ENCODE results near the gene ACTRT2.

ACTRT2 gene

DNA sequence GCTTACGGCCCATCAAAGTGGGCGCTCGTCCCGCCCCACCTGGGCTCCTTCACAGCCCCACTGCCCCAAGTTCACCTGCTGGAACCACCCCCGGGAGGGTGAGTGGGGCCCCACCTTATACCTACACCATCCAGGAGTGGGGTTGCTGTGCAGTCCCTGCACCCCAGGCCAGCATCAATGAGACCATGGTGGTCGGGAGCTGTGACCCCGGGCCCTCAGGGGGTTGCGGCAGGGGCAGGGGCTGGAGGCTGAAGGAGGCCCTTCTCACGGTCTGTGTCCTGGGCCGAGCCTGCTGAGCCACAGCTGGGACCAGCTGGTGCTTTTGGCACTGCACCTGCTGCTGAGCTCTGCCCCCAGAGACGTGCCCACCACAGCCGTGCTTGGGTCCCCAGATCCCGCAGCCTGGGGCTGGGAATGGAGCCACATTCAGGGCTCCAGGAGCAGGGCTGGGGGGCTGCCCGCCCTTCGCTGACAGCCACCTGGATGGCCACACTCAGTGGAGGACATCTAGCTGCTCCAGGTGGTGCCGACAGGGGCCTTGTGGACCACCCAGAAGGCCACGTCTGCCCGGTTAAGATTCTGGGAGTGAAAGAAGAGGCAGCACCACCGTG lies 17.4 kb downstream of the ACTRT2 start:
- no CpG with 5 or more reads among the region's 19 CpGs for WGBS (ENCODE audit: extremely low coverage, insufficient coverage, insufficient read length)
- H4K91ac ChIP-seq (ENCODE audit: low read depth, low read length) = no peak overlapping the region
- no peak overlapping the region for H2BK120ac ChIP-seq (ENCODE audit: insufficient read depth, low read length, poor library complexity)
- no peak overlapping the region for H3K27ac ChIP-seq (ENCODE audit: low read depth, low read length)
- H2AK5ac ChIP-seq (ENCODE audit: low read length) = no peak overlapping the region
- no peak overlapping the region for H3K9ac ChIP-seq (ENCODE audit: low read length)
- H3K18ac ChIP-seq (ENCODE audit: low read length) = no peak overlapping the region
- H2BK12ac ChIP-seq (ENCODE audit: low read length) = no peak overlapping the region
- no peak overlapping the region for H4K12ac ChIP-seq (ENCODE audit: low read depth, low read length)
- H3K79me1 ChIP-seq (ENCODE audit: low read length) = no peaks in the 10 kb centered on the region
- H3K4me3 ChIP-seq (ENCODE audit: low read depth, low read length) = no peak overlapping the region
- no peaks in the 10 kb centered on the region for H3K79me2 ChIP-seq (ENCODE audit: control insufficient read depth, insufficient read depth, low read length, poor library complexity)
- H4K8ac ChIP-seq (ENCODE audit: low read depth, low read length) = no peak overlapping the region
- H3K4ac ChIP-seq (ENCODE audit: low read depth, low read length) = no peak overlapping the region
- H3K36me3 ChIP-seq (ENCODE audit: control insufficient read depth in 1 of 2, insufficient read depth in 2 of 2, low read length in 2 of 2) = no peaks in the 10 kb centered on the region
- no peak overlapping the region for H3K23ac ChIP-seq (ENCODE audit: low read length)
- no peak overlapping the region for H3K14ac ChIP-seq (ENCODE audit: low read length)
- DNase-seq = no peak
- no peak overlapping the region for H2AFZ ChIP-seq (ENCODE audit: insufficient read depth, low read length, poor library complexity)
- no peaks in the 10 kb centered on the region for H3K4me1 ChIP-seq (ENCODE audit: control insufficient read depth in 1 of 2, insufficient read depth in 2 of 2, low read length in 2 of 2)
- no peak overlapping the region for H2BK5ac ChIP-seq (ENCODE audit: low read depth, low read length, poor library complexity)
- peaks cover 5% of the 10 kb centered on the region for H3K9me3 ChIP-seq (ENCODE audit: insufficient read depth, low read depth, low read length)
- H3K4me2 ChIP-seq (ENCODE audit: low read length) = no peak overlapping the region
- no peaks in the 10 kb centered on the region for H3K27me3 ChIP-seq (ENCODE audit: insufficient read depth, low read length)

DNA sequence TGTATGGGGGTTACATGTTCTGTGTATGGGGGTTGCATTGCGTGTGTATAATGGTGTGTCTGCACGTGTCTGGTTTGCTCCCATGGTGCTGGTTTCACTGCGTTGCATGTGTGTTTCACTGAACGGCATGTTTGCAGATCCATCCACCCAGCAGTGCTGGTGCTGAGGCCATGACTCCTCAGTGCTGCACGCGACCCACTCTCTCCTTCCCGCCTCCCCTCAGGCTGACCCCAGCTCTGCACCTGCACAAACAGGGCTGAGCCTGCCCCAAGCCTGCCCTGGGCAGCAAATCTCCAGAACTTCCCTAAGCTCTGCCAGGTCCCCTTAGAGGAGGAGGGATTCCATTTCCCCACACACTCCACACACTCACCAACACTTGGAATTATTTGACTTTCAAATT lies 18.7 kb downstream of the ACTRT2 start:
- Histone ChIP-seq H3K9ac (ENCODE audit: low read length) (no peak overlapping the region), H2BK120ac (ENCODE audit: insufficient read depth, low read length, poor library complexity) (no peak overlapping the region), H3K79me1 (ENCODE audit: low read length) (no peaks in the 10 kb centered on the region), H3K9me3 (ENCODE audit: insufficient read depth, low read depth, low read length) (peaks cover 5% of the 10 kb centered on the region), H2AK5ac (ENCODE audit: low read length) (no peak overlapping the region), H4K8ac (ENCODE audit: low read depth, low read length) (no peak overlapping the region), H4K12ac (ENCODE audit: low read depth, low read length) (no peak overlapping the region), H3K4me1 (ENCODE audit: control insufficient read depth in 1 of 2, insufficient read depth in 2 of 2, low read length in 2 of 2) (no peaks in the 10 kb centered on the region), H3K14ac (ENCODE audit: low read length) (no peak overlapping the region), H2BK5ac (ENCODE audit: low read depth, low read length, poor library complexity) (no peak overlapping the region), H2AFZ (ENCODE audit: insufficient read depth, low read length, poor library complexity) (no peak overlapping the region), H2BK12ac (ENCODE audit: low read length) (no peak overlapping the region), H3K4me2 (ENCODE audit: low read length) (no peak overlapping the region), H3K27me3 (ENCODE audit: insufficient read depth, low read length) (no peaks in the 10 kb centered on the region), H3K4ac (ENCODE audit: low read depth, low read length) (no peak overlapping the region), H3K27ac (ENCODE audit: low read depth, low read length) (no peak overlapping the region), H3K79me2 (ENCODE audit: control insufficient read depth, insufficient read depth, low read length, poor library complexity) (no peaks in the 10 kb centered on the region), H3K36me3 (ENCODE audit: control insufficient read depth in 1 of 2, insufficient read depth in 2 of 2, low read length in 2 of 2) (no peaks in the 10 kb centered on the region), H3K18ac (ENCODE audit: low read length) (no peak overlapping the region), H3K4me3 (ENCODE audit: low read depth, low read length) (no peak overlapping the region), H3K23ac (ENCODE audit: low read length) (no peak overlapping the region), H4K91ac (ENCODE audit: low read depth, low read length) (no peak overlapping the region)
- no peak for DNase-seq
- no CpG with 5 or more reads among the region's 7 CpGs for WGBS (ENCODE audit: extremely low coverage, insufficient coverage, insufficient read length)

DNA sequence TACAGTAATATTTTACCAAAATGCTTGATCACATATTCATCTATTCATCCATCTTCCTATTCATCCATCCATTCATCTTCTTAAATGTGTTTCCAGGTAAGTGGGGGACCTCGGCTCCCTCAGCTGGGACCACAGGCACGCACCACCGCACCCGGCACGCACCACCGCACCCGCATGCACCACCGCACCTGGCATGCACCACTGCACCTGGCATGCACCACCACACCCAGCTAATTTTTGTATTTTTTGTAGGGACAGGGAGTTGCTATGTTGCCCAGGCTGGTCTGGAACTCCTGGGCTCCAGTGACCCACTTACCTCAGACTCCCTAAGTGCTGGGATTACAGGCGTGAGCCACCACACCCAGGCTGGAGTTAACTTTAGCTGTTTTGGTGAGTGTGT lies 21.2 kb downstream of the ACTRT2 start:
- Histone ChIP-seq H3K4me3 (ENCODE audit: low read depth, low read length) (no peak overlapping the region), H2BK120ac (ENCODE audit: insufficient read depth, low read length, poor library complexity) (no peak overlapping the region), H3K23ac (ENCODE audit: low read length) (no peak overlapping the region), H3K9me3 (ENCODE audit: insufficient read depth, low read depth, low read length) (no peaks in the 10 kb centered on the region), H3K18ac (ENCODE audit: low read length) (no peak overlapping the region), H2BK12ac (ENCODE audit: low read length) (no peak overlapping the region), H4K12ac (ENCODE audit: low read depth, low read length) (no peak overlapping the region), H2AK5ac (ENCODE audit: low read length) (no peak overlapping the region), H3K4me1 (ENCODE audit: control insufficient read depth in 1 of 2, insufficient read depth in 2 of 2, low read length in 2 of 2) (no peaks in the 10 kb centered on the region), H3K9ac (ENCODE audit: low read length) (no peak overlapping the region), H3K27ac (ENCODE audit: low read depth, low read length) (no peak overlapping the region), H2AFZ (ENCODE audit: insufficient read depth, low read length, poor library complexity) (no peak overlapping the region), H3K36me3 (ENCODE audit: control insufficient read depth in 1 of 2, insufficient read depth in 2 of 2, low read length in 2 of 2) (no peaks in the 10 kb centered on the region), H3K79me2 (ENCODE audit: control insufficient read depth, insufficient read depth, low read length, poor library complexity) (no peaks in the 10 kb centered on the region), H3K14ac (ENCODE audit: low read length) (no peak overlapping the region), H3K27me3 (ENCODE audit: insufficient read depth, low read length) (no peaks in the 10 kb centered on the region), H4K91ac (ENCODE audit: low read depth, low read length) (no peak overlapping the region), H3K4me2 (ENCODE audit: low read length) (no peak overlapping the region), H3K4ac (ENCODE audit: low read depth, low read length) (no peak overlapping the region), H2BK5ac (ENCODE audit: low read depth, low read length, poor library complexity) (no peak overlapping the region), H4K8ac (ENCODE audit: low read depth, low read length) (no peak overlapping the region), H3K79me1 (ENCODE audit: low read length) (no peaks in the 10 kb centered on the region)
- no peak for DNase-seq
- no CpG with 5 or more reads among the region's 9 CpGs for WGBS (ENCODE audit: extremely low coverage, insufficient coverage, insufficient read length)

DNA sequence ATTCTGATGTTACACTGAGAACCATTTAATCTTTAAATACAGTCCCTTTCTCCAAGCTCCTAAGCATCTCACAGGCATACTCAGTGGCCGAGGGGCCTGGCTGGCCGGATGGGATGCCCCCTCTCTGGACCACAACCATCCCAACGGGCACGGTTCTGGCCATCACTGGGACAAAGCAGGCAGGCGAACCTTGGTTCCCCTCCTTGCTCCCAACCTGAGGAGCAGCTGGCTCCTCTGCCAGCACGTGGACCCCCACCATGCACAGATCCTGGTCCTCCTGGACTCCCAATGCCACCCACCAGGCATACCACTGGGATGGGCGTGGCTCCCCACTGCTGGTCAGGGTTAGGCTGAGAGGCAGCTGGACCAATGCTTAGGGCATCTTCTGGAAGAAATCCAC lies 27.9 kb downstream of the ACTRT2 start:
- no CpG with 5 or more reads among the region's 7 CpGs for WGBS (ENCODE audit: extremely low coverage, insufficient coverage, insufficient read length)

More for the DNA sequence above, 27.9 kb downstream of the ACTRT2 start:
- no peak overlapping the region for H3K14ac ChIP-seq (ENCODE audit: low read length)
- DNase-seq = no peak
- H3K18ac ChIP-seq (ENCODE audit: low read length) = no peak overlapping the region
- H4K8ac ChIP-seq (ENCODE audit: low read depth, low read length) = no peak overlapping the region
- no peaks in the 10 kb centered on the region for H3K36me3 ChIP-seq (ENCODE audit: control insufficient read depth in 1 of 2, insufficient read depth in 2 of 2, low read length in 2 of 2)
- no peak overlapping the region for H3K27ac ChIP-seq (ENCODE audit: low read depth, low read length)
- H2BK120ac ChIP-seq (ENCODE audit: insufficient read depth, low read length, poor library complexity) = no peak overlapping the region
- H3K9ac ChIP-seq (ENCODE audit: low read length) = no peak overlapping the region
- H3K79me1 ChIP-seq (ENCODE audit: low read length) = no peaks in the 10 kb centered on the region
- peaks cover 14% of the 10 kb centered on the region for H3K9me3 ChIP-seq (ENCODE audit: insufficient read depth, low read depth, low read length)
- no peaks in the 10 kb centered on the region for H3K79me2 ChIP-seq (ENCODE audit: control insufficient read depth, insufficient read depth, low read length, poor library complexity)
- no peak overlapping the region for H2BK5ac ChIP-seq (ENCODE audit: low read depth, low read length, poor library complexity)
- H3K4ac ChIP-seq (ENCODE audit: low read depth, low read length) = no peak overlapping the region
- H2BK12ac ChIP-seq (ENCODE audit: low read length) = no peak overlapping the region
- H3K4me3 ChIP-seq (ENCODE audit: low read depth, low read length) = no peak overlapping the region
- H2AK5ac ChIP-seq (ENCODE audit: low read length) = no peak overlapping the region
- H4K12ac ChIP-seq (ENCODE audit: low read depth, low read length) = no peak overlapping the region
- no peak overlapping the region for H3K23ac ChIP-seq (ENCODE audit: low read length)
- no peak overlapping the region for H3K4me2 ChIP-seq (ENCODE audit: low read length)
- H4K91ac ChIP-seq (ENCODE audit: low read depth, low read length) = no peak overlapping the region
- no peaks in the 10 kb centered on the region for H3K4me1 ChIP-seq (ENCODE audit: control insufficient read depth in 1 of 2, insufficient read depth in 2 of 2, low read length in 2 of 2)
- H2AFZ ChIP-seq (ENCODE audit: insufficient read depth, low read length, poor library complexity) = no peak overlapping the region
- H3K27me3 ChIP-seq (ENCODE audit: insufficient read depth, low read length) = no peaks in the 10 kb centered on the region
